ENCODE measurements around the gene OR10H2. TPM values are rescaled to one million over a fixed set of nuclear protein-coding genes. Genes with fewer than 3 reads are reported as not detected.
"Not testable (repeated sequence)": the region's sequence is repeated elsewhere in the genome, so short reads cannot be mapped to it uniquely, and the experiment has no call there.

Gene OR10H2, protein sequence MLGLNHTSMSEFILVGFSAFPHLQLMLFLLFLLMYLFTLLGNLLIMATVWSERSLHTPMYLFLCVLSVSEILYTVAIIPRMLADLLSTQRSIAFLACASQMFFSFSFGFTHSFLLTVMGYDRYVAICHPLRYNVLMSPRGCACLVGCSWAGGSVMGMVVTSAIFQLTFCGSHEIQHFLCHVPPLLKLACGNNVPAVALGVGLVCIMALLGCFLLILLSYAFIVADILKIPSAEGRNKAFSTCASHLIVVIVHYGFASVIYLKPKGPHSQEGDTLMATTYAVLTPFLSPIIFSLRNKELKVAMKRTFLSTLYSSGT
- total RNA-seq (ENCODE audit: unreplicated experiment), result not detected
- long read RNA-seq, result 0 reads

- Mint-ChIP-seq H3K27me3 (ENCODE audit: unreplicated experiment) (peaks cover under 1% of the 10 kb centered on the region), H3K36me3 (ENCODE audit: low read depth, unreplicated experiment) (peaks cover 10% of the 10 kb centered on the region)
Measured at GRCh38 chr19:15727724-15728123, at the start of gene OR10H2. TSS of gene OR10H2 (plus strand) at chr19:15728024. CDS start at chr19:15728044, 20 bp downstream.

GRCh38 chr19:15679089-15679488, 48.7 kb upstream of the OR10H2 start:
- H3K9me3 Mint-ChIP-seq (ENCODE audit: unreplicated experiment), result peaks cover 62% of the 10 kb centered on the region
- peaks cover 20% of the 10 kb centered on the region for H3K27me3 Mint-ChIP-seq (ENCODE audit: unreplicated experiment)

More at GRCh38 chr19:15727724-15728123, at the start of gene OR10H2:
- TF ChIP-seq CTCF (IDR thresholded peaks at IDR 0.05; ENCODE audit: unreplicated experiment), result no peak
- H3K4me3 Mint-ChIP-seq (ENCODE audit: unreplicated experiment), result no peak within 1 kb of the TSS
- no peaks in the 10 kb centered on the region for H3K4me1 Mint-ChIP-seq (ENCODE audit: unreplicated experiment)
- DNase-seq (ENCODE audit: low spot score), result no peak
- H3K27ac Mint-ChIP-seq (ENCODE audit: unreplicated experiment), result no peak within 1 kb of the TSS
- peaks cover 39% of the 10 kb centered on the region for H3K9me3 Mint-ChIP-seq (ENCODE audit: unreplicated experiment)

DNA sequence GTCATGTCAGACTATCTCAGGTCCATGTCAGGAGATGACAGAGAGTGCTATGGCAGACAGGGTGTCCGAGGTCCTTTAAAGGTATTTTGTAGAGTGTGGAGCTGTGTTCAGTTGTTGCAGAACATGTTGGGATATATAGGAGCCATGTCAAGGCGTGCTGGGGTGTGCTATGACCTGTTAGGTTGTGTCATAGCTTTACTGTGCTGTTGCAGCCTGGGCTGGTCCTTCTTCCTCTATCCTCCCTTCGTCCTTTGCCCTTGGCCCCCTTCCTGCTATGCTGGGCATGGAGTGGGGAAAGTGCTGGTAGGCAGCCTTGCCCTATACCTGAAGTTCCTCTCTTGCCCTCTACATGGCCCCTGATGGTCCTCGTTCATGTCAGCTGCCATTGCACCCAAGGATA, 48.0 kb upstream of the OR10H2 start:
- Mint-ChIP-seq H3K9me3 (ENCODE audit: unreplicated experiment) (peaks cover 62% of the 10 kb centered on the region), H3K27me3 (ENCODE audit: unreplicated experiment) (peaks cover 15% of the 10 kb centered on the region), H3K36me3 (ENCODE audit: low read depth, unreplicated experiment) (peaks cover 38% of the 10 kb centered on the region)
- H3K27ac Mint-ChIP-seq (ENCODE audit: unreplicated experiment); DNase-seq (ENCODE audit: low spot score); H3K4me3 Mint-ChIP-seq (ENCODE audit: unreplicated experiment); H3K4me1 Mint-ChIP-seq (ENCODE audit: unreplicated experiment): not testable (repeated sequence)

More at GRCh38 chr19:15679089-15679488, 48.7 kb upstream of the OR10H2 start:
- no peak for DNase-seq (ENCODE audit: low spot score)
- no peak for TF ChIP-seq CTCF (IDR thresholded peaks at IDR 0.05; ENCODE audit: unreplicated experiment)
- Mint-ChIP-seq H3K36me3 (ENCODE audit: low read depth, unreplicated experiment) (peaks cover 38% of the 10 kb centered on the region), H3K27ac (ENCODE audit: unreplicated experiment) (peak overlapping the region; percentile 36), H3K4me3 (ENCODE audit: unreplicated experiment) (no peak overlapping the region), H3K4me1 (ENCODE audit: unreplicated experiment) (no peaks in the 10 kb centered on the region)

GRCh38 chr19:15680478-15681322, 47.1 kb upstream of the OR10H2 start:
- H3K27ac Mint-ChIP-seq (ENCODE audit: unreplicated experiment), result no peak overlapping the region
- H3K36me3 Mint-ChIP-seq (ENCODE audit: low read depth, unreplicated experiment), result peaks cover 35% of the 10 kb centered on the region
- H3K9me3 Mint-ChIP-seq (ENCODE audit: unreplicated experiment), result peaks cover 67% of the 10 kb centered on the region
- peaks cover 15% of the 10 kb centered on the region for H3K27me3 Mint-ChIP-seq (ENCODE audit: unreplicated experiment)
- no peak for TF ChIP-seq CTCF (IDR thresholded peaks at IDR 0.05; ENCODE audit: unreplicated experiment)
- peak overlapping the region; percentile 57 for H3K4me3 Mint-ChIP-seq (ENCODE audit: unreplicated experiment)
- DNase-seq (ENCODE audit: low spot score), result no peak
- H3K4me1 Mint-ChIP-seq (ENCODE audit: unreplicated experiment), result no peaks in the 10 kb centered on the region

DNA sequence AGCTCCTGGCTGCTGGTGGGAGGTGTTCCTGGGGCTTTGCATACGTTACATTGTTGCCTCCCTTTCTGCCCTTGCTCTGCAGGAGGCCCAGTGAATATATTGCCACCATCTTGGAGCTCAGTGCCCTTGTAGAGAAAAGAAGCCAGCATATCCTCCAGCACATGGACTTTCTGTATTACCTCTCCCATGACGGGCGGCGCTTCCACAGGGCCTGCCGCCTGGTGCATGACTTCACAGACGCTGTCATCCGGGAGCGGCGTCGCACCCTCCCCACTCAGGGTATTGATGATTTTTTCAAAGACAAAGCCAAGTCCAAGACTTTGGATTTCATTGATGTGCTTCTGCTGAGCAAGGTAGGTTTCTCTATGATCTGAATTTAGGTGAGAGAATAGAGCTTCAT, 44.4 kb upstream of the OR10H2 start:
- peaks cover 10% of the 10 kb centered on the region for H3K27me3 Mint-ChIP-seq (ENCODE audit: unreplicated experiment)
- H3K4me3 Mint-ChIP-seq (ENCODE audit: unreplicated experiment), result no peak overlapping the region
- DNase-seq (ENCODE audit: low spot score), result no peak
- no peaks in the 10 kb centered on the region for H3K4me1 Mint-ChIP-seq (ENCODE audit: unreplicated experiment)
- H3K9me3 Mint-ChIP-seq (ENCODE audit: unreplicated experiment), result peaks cover 72% of the 10 kb centered on the region
- H3K27ac Mint-ChIP-seq (ENCODE audit: unreplicated experiment), result no peak overlapping the region
- no peak for TF ChIP-seq CTCF (IDR thresholded peaks at IDR 0.05; ENCODE audit: unreplicated experiment)
- H3K36me3 Mint-ChIP-seq (ENCODE audit: low read depth, unreplicated experiment), result peaks cover 35% of the 10 kb centered on the region

Data from endothelial cell (in vitro differentiated cells).